HUES6 (cell line): ENCODE results near the gene MRPL52.
"Not testable (repeated sequence)": the region's sequence is repeated elsewhere in the genome, so short reads cannot be mapped to it uniquely, and the experiment has no call there.

Experiments
- H3K27ac ChIP-seq: 2 replicates; pipeline ENCODE4 v1.7.0; 2013; ENCODE audit warnings: low read depth, mild to moderate bottlenecking, low read length, inconsistent platforms
- H3K27me3 ChIP-seq: 2 replicates; pipeline ENCODE4 v1.6.1; 2013; ENCODE audit warnings: low read length; ENCODE audit not compliant: control insufficient read depth, insufficient read depth
- H3K36me3 ChIP-seq: 2 replicates; pipeline ENCODE4 v1.6.1; 2013; ENCODE audit warnings: low read length; ENCODE audit not compliant: control insufficient read depth, insufficient read depth
- H3K4me1 ChIP-seq: 2 replicates; pipeline ENCODE4 v1.6.1; 2013; ENCODE audit warnings: low read length; ENCODE audit not compliant: control insufficient read depth, insufficient read depth
- H3K4me3 ChIP-seq: 2 replicates; pipeline ENCODE4 v1.5.1; 2013; ENCODE audit warnings: low read depth, low read length
- H3K9ac ChIP-seq: one replicate; pipeline ENCODE4 v1.6.1; 2013; ENCODE audit warnings: mild to moderate bottlenecking, low read length
- H3K9me3 ChIP-seq: 2 replicates; pipeline ENCODE4 v1.6.1; 2013; ENCODE audit warnings: low read depth, low read length; ENCODE audit not compliant: control insufficient read depth, insufficient read depth

The MRPL52 gene

GRCh38 chr14:22848351-22849164, 18.9 kb downstream of the MRPL52 start:
- H3K9me3 ChIP-seq: no peaks in the 10 kb centered on the region
- H3K4me3 ChIP-seq: no peak overlapping the region
- peak overlapping the region; percentile 19 for H3K9ac ChIP-seq
- no peaks in the 10 kb centered on the region for H3K27me3 ChIP-seq
- no peak overlapping the region for H3K27ac ChIP-seq
- H3K36me3 ChIP-seq: peaks cover 30% of the 10 kb centered on the region
- peaks cover 29% of the 10 kb centered on the region for H3K4me1 ChIP-seq

GRCh38 chr14:22849212-22849819, 19.6 kb downstream of the MRPL52 start:
- Histone ChIP-seq H3K36me3 (peaks cover 24% of the 10 kb centered on the region), H3K9ac (peak overlapping the region; percentile 13), H3K9me3 (no peaks in the 10 kb centered on the region), H3K27ac (no peak overlapping the region), H3K4me3 (no peak overlapping the region), H3K4me1 (peaks cover 29% of the 10 kb centered on the region), H3K27me3 (no peaks in the 10 kb centered on the region)

GRCh38 chr14:22850944-22851764, 21.5 kb downstream of the MRPL52 start:
- Histone ChIP-seq H3K27ac (no peak overlapping the region), H3K9ac (no peak overlapping the region)

GRCh38 chr14:22852178-22852577, 22.5 kb downstream of the MRPL52 start:
- H3K27ac ChIP-seq, H3K36me3 ChIP-seq: not testable (repeated sequence)
- H3K4me1 ChIP-seq: peaks cover 29% of the 10 kb centered on the region

More at GRCh38 chr14:22850944-22851764, 21.5 kb downstream of the MRPL52 start:
- Histone ChIP-seq H3K27me3 (no peaks in the 10 kb centered on the region), H3K9me3 (no peaks in the 10 kb centered on the region), H3K4me3 (no peak overlapping the region), H3K4me1 (peaks cover 29% of the 10 kb centered on the region), H3K36me3 (peaks cover 6% of the 10 kb centered on the region)

GRCh38 chr14:22852599-22852939, 22.9 kb downstream of the MRPL52 start:
- no peak overlapping the region for H3K9ac ChIP-seq
- H3K4me3 ChIP-seq: no peak overlapping the region
- peaks cover 29% of the 10 kb centered on the region for H3K4me1 ChIP-seq
- no peaks in the 10 kb centered on the region for H3K36me3 ChIP-seq
- no peak overlapping the region for H3K27ac ChIP-seq
- H3K27me3 ChIP-seq: no peaks in the 10 kb centered on the region
- H3K9me3 ChIP-seq: peaks cover 3% of the 10 kb centered on the region; the same call in 1 of the 2 replicates

More at GRCh38 chr14:22852178-22852577, 22.5 kb downstream of the MRPL52 start:
- H3K9ac ChIP-seq, H3K27me3 ChIP-seq, H3K4me3 ChIP-seq, H3K9me3 ChIP-seq: not testable (repeated sequence)

- Histone ChIP-seq H3K27ac (no peak overlapping the region), H3K4me3 (peak overlapping the region; percentile 60), H3K27me3 (no peaks in the 10 kb centered on the region), H3K36me3 (no peaks in the 10 kb centered on the region), H3K9ac (peak overlapping the region; percentile 70), H3K9me3 (peaks cover 3% of the 10 kb centered on the region; the same call in 1 of the 2 replicates), H3K4me1 (peaks cover 23% of the 10 kb centered on the region)
These were observed 23.5 kb downstream of the MRPL52 start for GRCh38 chr14:22852940-22853767.

- H3K4me1 ChIP-seq: peaks cover 12% of the 10 kb centered on the region
- not testable (repeated sequence) for H3K27me3 ChIP-seq, H3K9me3 ChIP-seq, H3K27ac ChIP-seq, H3K4me3 ChIP-seq, H3K9ac ChIP-seq, H3K36me3 ChIP-seq
These were observed 24.6 kb downstream of the MRPL52 start for GRCh38 chr14:22854296-22854695.

- Histone ChIP-seq H3K36me3 (no peaks in the 10 kb centered on the region), H3K27ac (no peak overlapping the region), H3K9me3 (peaks cover 3% of the 10 kb centered on the region; the same call in 1 of the 2 replicates), H3K4me1 (peaks cover 10% of the 10 kb centered on the region), H3K27me3 (no peaks in the 10 kb centered on the region), H3K4me3 (no peak overlapping the region), H3K9ac (no peak overlapping the region)
These were observed 25.5 kb downstream of the MRPL52 start for GRCh38 chr14:22854963-22855724.

- Histone ChIP-seq H3K27me3 (no peaks in the 10 kb centered on the region), H3K4me3 (no peak overlapping the region), H3K27ac (no peak overlapping the region), H3K36me3 (no peaks in the 10 kb centered on the region), H3K9ac (no peak overlapping the region), H3K9me3 (peaks cover 3% of the 10 kb centered on the region; the same call in 1 of the 2 replicates), H3K4me1 (peaks cover 5% of the 10 kb centered on the region)
These were observed 26.7 kb downstream of the MRPL52 start for GRCh38 chr14:22856428-22856827.

- H3K36me3 ChIP-seq, H3K9ac ChIP-seq, H3K27ac ChIP-seq, H3K9me3 ChIP-seq, H3K27me3 ChIP-seq, H3K4me3 ChIP-seq, H3K4me1 ChIP-seq: not testable (repeated sequence)
These were observed 30.7 kb downstream of the MRPL52 start for GRCh38 chr14:22860377-22860776.
